GM19193 (cell line): Measurements from ENCODE around the gene ERBB2.

Experiments
- POLR2A ChIP-seq: IDR thresholded peaks from 4 replicates; pipeline ENCODE4 v1.6.1; 2011; ENCODE audit not compliant: insufficient read depth, insufficient read length; ENCODE audit errors: extremely low read depth

Gene ERBB2

GRCh38 chr17:39663688-39664580 is 35.9 kb upstream of the ERBB2 start:
- no peak for TF ChIP-seq POLR2A

- TF ChIP-seq POLR2A: no peak
Measured at GRCh38 chr17:39664581-39665561, 35.0 kb upstream of the ERBB2 start, which contains the start of gene TCAP. Gene TCAP, plus strand, starts transcription at chr17:39665349. Its CDS starts 11 bp downstream, at chr17:39665360.

- TF ChIP-seq POLR2A: no peak
Measured at GRCh38 chr17:39665642-39666224, 34.1 kb upstream of the ERBB2 start.

GRCh38 chr17:39666231-39666600 is 33.6 kb upstream of the ERBB2 start:
- TF ChIP-seq POLR2A: no peak

GRCh38 chr17:39666601-39667261 is 33.1 kb upstream of the ERBB2 start:
- no peak for TF ChIP-seq POLR2A

- TF ChIP-seq POLR2A: no peak
Measured at GRCh38 chr17:39667262-39667944, 32.5 kb upstream of the ERBB2 start.

GRCh38 chr17:39667945-39668924 is 31.6 kb upstream of the ERBB2 start, which contains the start of gene PNMT:
Gene PNMT, plus strand, starts transcription at chr17:39668453. Its CDS starts 23 bp downstream, at chr17:39668476.
- TF ChIP-seq POLR2A: no peak

DNA sequence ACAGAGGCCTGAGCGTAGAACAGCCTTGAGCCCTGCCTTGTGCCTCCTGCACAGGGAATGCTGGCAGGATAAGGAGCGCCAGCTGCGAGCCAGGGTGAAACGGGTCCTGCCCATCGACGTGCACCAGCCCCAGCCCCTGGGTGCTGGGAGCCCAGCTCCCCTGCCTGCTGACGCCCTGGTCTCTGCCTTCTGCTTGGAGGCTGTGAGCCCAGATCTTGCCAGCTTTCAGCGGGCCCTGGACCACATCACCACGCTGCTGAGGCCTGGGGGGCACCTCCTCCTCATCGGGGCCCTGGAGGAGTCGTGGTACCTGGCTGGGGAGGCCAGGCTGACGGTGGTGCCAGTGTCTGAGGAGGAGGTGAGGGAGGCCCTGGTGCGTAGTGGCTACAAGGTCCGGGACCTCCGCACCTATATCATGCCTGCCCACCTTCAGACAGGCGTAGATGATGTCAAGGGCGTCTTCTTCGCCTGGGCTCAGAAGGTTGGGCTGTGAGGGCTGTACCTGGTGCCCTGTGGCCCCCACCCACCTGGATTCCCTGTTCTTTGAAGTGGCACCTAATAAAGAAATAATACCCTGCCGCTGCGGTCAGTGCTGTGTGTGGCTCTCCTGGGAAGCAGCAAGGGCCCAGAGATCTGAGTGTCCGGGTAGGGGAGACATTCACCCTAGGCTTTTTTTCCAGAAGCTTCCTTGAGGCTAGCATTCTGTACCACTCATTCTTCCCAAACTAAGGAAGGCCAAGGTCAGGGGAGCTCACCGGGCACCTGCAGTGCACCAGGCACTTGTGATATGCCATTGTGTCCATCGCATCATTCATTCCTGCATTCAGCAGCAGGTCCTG is 29.7 kb upstream of the ERBB2 start:
- no peak for TF ChIP-seq POLR2A

GRCh38 chr17:39670746-39671145 is 29.1 kb upstream of the ERBB2 start:
- TF ChIP-seq POLR2A: no peak

DNA sequence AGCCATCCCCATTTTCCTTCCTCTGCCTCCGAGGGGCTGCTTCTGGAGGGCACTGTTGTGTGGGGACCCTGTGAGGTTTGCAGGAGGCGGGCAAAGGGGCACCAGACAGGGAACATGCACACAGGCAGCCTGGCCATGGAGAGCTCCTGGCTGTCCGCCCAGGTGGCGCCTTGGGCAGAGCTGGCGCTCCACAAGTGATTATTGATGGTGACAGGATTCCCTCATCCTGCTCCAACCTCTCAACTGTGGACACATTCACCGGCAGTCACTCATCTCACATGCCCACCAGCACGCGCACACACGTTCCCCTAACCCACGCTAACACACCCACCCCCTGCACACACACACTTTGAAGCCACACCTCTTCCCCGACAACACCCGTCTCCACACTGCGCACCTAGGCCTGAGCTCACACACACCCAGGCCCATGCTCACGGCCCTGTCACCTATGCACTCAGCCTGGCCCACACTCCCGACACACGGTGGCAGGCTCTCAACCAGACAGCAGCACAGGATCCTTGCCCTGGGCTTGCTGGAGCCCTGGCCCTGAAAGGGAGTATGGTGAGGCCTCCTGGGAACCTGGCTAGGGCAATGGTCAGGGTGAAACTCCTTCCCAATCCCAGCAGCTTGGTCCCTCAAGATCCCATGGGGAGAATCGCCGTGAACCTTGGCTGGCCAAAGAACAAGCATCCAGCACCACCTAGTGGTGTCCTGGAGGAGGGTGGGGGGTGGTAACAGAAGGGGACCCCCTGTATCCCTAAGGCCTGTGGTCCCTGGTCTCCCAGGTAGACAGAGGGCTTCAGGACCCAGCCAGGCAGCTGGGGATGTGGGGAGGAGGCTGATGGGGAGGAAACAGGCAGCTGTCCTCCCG is 28.0 kb upstream of the ERBB2 start:
- TF ChIP-seq POLR2A: no peak
